Kidney epithelial cell (primary cell): ENCODE results near the gene TMEFF2. TPM values are rescaled to one million over a fixed set of nuclear protein-coding genes. Genes with fewer than 3 reads are reported as not detected.

Source experiments
- DNase-seq: peaks from one replicate; pipeline ENCODE4 v3.0.0-alpha.2; 2010; ENCODE audit warnings: low read depth
- H3K27me3 ChIP-seq: 2 replicates; pipeline ENCODE4 v1.6.0; 2011; ENCODE audit warnings: low read length; ENCODE audit not compliant: control insufficient read depth, insufficient read depth
- H3K36me3 ChIP-seq: 2 replicates; pipeline ENCODE4 v1.5.1; 2011; ENCODE audit warnings: low read length; ENCODE audit not compliant: control insufficient read depth, insufficient read depth
- H3K4me3 ChIP-seq: 2 replicates; pipeline ENCODE4 v1.5.1; 2011; ENCODE audit warnings: low read depth, mild to moderate bottlenecking, control low read depth, low read length
- CTCF ChIP-seq: IDR thresholded peaks from 2 replicates; pipeline ENCODE4 v1.5.1; 2011; ENCODE audit warnings: mild to moderate bottlenecking, moderate library complexity, low read length, control low read depth, inconsistent platforms; ENCODE audit not compliant: insufficient read depth, poor library complexity, severe bottlenecking
- total RNA-seq: library from RNA; depleted of rRNA; stranded (reverse); fragments of >200 nt; gene quantifications from 2 replicates; pipeline ENCODE4 v1.2.3, GENCODE V29; 2015

TMEFF2 gene
- not detected in 2 replicates for total RNA-seq

- H3K27me3 ChIP-seq: peaks cover 54% of the 10 kb centered on the region
- peak; percentile 24 for TF ChIP-seq CTCF
- DNase-seq: peak; percentile 18
- peak within 1 kb of the TSS; percentile 52 for H3K4me3 ChIP-seq
- no peaks in the 10 kb centered on the region for H3K36me3 ChIP-seq
These were observed at the start of gene TMEFF2 for GRCh38 chr2:192194866-192195547. TMEFF2 (minus strand) TSS chr2:192194933; CDS start chr2:192194524, 409 bp downstream.

- H3K36me3 ChIP-seq: no peaks in the 10 kb centered on the region
- H3K4me3 ChIP-seq: no peak overlapping the region
- no peak for DNase-seq
- H3K27me3 ChIP-seq: no peaks in the 10 kb centered on the region
- TF ChIP-seq CTCF: no peak
These were observed 48.8 kb upstream of the TMEFF2 start for GRCh38 chr2:192243488-192243887.

- Histone ChIP-seq H3K27me3 (no peaks in the 10 kb centered on the region), H3K4me3 (no peak overlapping the region), H3K36me3 (no peaks in the 10 kb centered on the region)
- no peak for DNase-seq
- TF ChIP-seq CTCF: no peak
These were observed 41.4 kb upstream of the TMEFF2 start for GRCh38 chr2:192236136-192236535.

- Histone ChIP-seq H3K4me3 (no peak overlapping the region), H3K36me3 (no peaks in the 10 kb centered on the region), H3K27me3 (no peaks in the 10 kb centered on the region)
- TF ChIP-seq CTCF: no peak
- DNase-seq: no peak
These were observed 36.2 kb upstream of the TMEFF2 start for GRCh38 chr2:192230889-192231453.

- TF ChIP-seq CTCF: no peak
- no peak overlapping the region for H3K4me3 ChIP-seq
- no peak for DNase-seq
- H3K27me3 ChIP-seq: no peaks in the 10 kb centered on the region
- no peaks in the 10 kb centered on the region for H3K36me3 ChIP-seq
These were observed 34.0 kb upstream of the TMEFF2 start for GRCh38 chr2:192228685-192229084.

GRCh38 chr2:192218970-192219369, 24.2 kb upstream of the TMEFF2 start:
- no peak for TF ChIP-seq CTCF
- H3K36me3 ChIP-seq: no peaks in the 10 kb centered on the region
- no peak for DNase-seq
- no peak overlapping the region for H3K4me3 ChIP-seq
- no peaks in the 10 kb centered on the region for H3K27me3 ChIP-seq
